Measurements from ENCODE around the gene ATF7IP2.
"Not testable (repeated sequence)": the region's sequence is repeated elsewhere in the genome, so short reads cannot be mapped to it uniquely, and the experiment has no call there.

ATF7IP2 gene, protein sequence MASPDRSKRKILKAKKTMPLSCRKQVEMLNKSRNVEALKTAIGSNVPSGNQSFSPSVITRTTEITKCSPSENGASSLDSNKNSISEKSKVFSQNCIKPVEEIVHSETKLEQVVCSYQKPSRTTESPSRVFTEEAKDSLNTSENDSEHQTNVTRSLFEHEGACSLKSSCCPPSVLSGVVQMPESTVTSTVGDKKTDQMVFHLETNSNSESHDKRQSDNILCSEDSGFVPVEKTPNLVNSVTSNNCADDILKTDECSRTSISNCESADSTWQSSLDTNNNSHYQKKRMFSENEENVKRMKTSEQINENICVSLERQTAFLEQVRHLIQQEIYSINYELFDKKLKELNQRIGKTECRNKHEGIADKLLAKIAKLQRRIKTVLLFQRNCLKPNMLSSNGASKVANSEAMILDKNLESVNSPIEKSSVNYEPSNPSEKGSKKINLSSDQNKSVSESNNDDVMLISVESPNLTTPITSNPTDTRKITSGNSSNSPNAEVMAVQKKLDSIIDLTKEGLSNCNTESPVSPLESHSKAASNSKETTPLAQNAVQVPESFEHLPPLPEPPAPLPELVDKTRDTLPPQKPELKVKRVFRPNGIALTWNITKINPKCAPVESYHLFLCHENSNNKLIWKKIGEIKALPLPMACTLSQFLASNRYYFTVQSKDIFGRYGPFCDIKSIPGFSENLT

DNA sequence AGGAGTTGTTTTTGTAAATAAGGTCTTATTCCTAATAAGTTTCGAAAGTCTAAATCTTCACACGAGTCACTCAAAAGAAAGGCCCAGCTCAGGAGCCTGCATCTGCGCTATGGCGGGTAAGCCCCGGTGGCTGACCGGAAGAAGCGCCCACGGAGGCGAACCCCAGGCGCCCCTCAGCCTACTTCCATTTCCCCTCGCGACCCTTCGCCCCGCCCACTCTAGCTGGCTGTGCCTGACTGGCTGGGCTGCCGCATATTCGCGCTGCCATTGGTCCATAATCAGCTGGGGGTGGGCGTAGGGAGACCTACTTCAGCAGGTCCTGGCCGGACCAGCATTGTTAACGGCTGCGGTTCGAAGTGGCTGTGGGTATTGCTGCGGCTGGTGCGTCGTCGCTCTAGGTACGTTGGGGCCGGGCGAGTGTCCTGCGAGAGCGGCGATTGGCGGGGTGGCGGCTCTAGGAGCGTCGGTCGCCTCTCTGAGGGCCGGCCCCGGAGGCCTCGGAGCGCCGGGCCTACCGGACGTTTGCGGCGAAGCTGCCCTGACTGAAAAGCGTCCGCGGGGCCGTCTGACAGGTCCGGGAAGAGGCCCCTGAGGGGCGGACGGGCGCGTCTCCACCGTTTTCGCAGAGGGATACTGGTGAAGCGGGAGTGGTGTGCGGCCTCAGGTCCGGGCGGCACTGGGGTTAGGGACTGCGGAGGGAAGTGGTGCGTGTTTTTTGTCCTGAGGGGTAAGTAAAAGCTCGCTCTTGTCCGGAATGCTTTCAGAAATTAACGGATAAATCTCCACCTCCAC lies at the start of gene ATF7IP2:
TSS of gene ATF7IP2 (plus strand) at position 337 of the 792 bp plus-strand sequence. CDS start 44,560 bp downstream, outside the sequence.
- DNase-seq (ENCODE audit: low read depth): peak; percentile 91

DNA sequence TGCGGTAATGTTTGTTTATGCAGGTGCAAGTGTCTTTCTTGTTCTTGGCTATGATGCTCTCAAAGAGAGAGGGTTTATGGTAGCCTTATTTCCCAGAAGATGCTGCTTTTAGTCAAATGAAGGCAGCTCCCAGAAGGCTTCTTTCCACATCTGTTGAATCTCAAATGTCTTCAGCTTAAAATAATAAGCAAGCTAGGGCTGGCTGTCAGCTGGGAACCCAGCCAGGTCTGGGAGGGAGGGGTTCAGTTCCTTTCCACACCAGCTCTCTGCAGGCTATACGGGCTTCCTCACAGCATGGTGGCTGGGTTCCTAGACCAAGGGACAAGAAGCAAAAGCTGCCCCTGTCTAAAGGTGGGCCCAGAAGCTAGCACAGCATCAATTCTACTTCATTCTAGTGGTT lies 47.4 kb upstream of the ATF7IP2 start:
- DNase-seq (ENCODE audit: low read depth): peak; percentile 29

DNA sequence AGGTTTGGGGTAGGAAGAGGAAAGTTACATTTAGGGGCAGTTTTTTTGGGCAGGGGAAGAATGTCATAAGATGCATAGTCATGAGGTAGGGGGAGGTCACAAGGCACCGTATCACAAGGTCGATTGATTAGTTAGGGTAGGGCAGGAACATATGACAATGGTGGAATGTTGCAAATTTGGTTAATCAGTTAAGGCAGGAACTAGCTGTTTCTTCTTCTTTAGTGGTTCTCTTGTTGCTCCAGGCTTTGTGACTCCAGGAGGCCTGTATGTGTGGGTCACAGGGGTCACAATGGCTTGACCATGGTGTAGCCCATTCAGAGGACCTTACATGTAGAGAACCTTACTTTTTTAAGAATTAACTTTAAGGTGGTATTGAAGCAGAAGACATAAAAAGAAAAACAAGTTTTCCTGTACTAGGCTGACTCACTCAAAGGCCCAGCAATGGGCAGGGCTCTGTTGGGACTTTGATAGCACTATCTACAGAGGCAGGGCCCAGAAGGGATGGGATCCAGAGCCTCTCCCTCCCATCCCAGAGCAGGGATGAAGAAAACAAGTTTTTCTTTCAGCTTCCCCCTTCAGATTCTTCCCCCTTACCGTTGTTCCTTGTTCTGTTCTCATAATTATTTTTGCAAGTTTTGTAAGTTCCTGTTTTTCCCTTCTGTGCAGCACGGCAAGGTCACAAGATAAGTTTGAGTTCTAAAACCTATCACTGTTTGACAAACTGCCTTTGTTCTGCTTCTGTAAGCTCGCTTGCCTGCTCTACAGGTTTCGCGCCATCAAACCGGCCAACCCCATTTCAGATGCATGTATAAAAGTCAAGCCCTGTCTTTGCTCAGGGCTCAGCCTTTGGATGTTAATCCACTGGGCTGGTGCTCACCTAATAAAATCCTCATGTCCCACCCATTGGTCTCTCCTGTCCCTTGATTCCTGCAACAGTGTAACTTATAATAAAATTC lies 45.8 kb upstream of the ATF7IP2 start:
- peak; percentile 7 for DNase-seq (ENCODE audit: low read depth)

DNA sequence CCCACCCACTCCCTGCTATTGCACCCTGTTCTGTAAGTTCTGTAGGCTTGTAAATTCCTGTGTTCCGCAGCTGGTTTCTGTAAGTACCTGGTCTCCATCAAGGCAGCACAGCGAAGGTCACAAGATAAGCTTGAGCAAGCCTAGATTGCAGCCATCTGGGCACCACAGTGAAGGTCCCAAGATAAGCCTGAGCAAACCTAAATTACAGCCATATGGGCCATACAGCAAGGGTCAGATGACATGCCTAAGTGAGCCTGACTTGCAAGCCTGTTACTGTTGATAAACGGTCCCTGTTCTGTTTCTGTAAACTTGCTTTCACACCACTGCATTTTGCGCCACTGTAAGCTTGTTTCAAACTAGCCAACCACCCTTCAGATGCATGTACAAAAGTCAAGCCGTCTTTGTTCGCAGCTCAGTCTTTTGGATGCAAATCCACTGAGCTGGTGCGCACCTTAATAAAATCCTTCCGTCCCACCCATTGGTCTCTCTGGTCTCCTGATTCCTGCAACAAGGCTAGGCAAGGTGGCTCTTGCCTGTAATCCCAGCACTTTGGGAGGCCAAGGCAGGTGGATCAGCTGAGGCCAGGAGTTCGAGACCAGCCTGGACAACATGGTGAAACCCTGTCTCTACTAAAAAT lies 42.6 kb upstream of the ATF7IP2 start:
- no peak for DNase-seq (ENCODE audit: low read depth)

DNA sequence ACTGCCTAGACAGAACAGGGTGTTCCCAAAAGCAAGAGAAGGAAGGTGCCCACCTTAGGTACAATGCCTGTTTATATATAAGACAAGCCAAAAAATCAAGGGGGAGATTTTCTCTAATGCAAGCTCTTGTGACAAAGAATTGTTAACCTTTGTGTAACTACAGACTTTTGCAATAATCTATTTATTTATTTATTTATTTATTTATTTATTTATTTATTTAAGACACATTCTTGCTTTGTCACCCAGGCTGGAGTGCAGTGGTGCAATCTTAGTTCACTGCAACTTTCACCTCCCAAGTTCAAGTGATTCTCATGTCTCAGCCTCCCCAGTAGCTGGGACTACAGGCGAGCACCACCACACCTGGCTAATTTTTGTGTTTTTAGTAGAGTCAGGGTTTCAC lies 41.2 kb upstream of the ATF7IP2 start:
- not testable (repeated sequence) for DNase-seq (ENCODE audit: low read depth)

DNA sequence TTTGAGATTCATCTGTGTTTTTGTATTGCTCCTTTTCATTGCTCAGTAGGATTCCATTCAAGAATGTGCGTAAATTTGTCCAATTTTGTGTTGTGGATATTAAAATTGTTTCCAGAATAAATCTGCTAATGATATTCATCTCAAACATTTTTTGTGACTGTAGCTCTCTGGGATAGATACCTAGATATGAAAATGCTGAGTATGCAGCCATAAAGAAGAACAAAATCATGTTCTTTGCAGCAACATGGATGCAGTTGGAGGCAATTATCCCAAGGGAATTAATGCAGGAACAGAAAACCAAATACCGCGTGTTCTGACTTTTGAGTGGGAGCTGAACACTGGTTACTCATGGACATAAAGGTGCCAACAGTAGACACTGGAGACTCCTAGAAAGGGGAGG lies 40.2 kb upstream of the ATF7IP2 start:
- DNase-seq (ENCODE audit: low read depth): no peak

DNA sequence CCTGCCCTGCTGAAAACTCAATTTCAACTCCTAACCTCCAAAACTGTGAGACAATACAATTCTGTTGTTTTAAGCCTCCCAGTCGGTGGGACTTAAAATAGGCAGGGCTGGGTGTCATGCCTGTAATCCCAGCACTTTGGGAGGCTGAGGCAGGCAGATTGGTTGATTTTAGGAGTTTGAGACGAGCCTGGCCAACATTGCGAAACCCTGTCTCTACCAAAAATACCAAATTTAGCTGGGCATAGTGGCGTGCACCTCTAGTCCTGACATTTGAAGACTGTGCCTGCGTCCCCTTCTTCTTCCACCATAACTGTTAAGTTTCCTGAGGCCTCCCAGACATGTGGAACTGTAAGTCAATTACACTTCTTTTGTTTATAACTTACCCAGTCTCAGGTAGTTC lies 36.0 kb upstream of the ATF7IP2 start:
- no peak for DNase-seq (ENCODE audit: low read depth)

DNA sequence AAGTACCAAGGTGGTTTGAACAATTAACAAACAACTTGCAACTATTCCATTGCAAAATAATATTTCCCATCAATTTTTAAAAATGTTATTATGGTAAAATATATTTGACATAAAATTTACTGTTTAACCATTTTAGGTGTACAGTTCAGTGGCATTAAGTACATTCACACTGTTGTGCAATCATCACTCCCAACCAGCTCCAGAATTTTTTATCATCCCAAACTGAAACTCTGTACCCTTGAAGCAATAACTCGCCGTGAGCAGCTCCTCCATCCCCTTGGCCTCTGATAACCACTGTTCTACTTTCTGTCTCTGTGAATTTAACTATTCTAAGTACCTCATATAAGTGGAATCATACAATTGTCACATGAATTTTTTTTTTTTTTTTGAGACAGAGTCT lies 33.6 kb upstream of the ATF7IP2 start:
- no peak for DNase-seq (ENCODE audit: low read depth)

DNA sequence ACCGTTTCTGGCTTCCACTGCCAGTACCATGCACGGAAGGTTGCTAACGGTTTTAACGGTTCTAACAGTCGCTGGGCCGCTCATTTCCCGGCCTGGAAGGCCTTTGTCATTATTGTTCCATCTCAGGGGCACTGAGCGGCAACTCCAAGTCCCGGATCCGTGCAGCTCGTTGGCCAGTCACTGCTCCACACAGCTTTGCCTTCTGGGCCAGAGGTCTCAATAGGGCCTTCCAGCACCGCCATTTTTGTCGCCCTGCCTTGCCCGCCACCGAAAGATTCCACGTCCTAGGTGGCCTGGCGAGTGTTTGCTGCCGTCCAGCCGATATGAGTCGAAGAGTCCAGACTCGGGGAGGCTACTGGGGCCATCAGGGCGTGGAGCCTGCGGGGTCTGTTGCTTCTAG lies 30.3 kb upstream of the ATF7IP2 start:
- DNase-seq (ENCODE audit: low read depth): no peak

DNA sequence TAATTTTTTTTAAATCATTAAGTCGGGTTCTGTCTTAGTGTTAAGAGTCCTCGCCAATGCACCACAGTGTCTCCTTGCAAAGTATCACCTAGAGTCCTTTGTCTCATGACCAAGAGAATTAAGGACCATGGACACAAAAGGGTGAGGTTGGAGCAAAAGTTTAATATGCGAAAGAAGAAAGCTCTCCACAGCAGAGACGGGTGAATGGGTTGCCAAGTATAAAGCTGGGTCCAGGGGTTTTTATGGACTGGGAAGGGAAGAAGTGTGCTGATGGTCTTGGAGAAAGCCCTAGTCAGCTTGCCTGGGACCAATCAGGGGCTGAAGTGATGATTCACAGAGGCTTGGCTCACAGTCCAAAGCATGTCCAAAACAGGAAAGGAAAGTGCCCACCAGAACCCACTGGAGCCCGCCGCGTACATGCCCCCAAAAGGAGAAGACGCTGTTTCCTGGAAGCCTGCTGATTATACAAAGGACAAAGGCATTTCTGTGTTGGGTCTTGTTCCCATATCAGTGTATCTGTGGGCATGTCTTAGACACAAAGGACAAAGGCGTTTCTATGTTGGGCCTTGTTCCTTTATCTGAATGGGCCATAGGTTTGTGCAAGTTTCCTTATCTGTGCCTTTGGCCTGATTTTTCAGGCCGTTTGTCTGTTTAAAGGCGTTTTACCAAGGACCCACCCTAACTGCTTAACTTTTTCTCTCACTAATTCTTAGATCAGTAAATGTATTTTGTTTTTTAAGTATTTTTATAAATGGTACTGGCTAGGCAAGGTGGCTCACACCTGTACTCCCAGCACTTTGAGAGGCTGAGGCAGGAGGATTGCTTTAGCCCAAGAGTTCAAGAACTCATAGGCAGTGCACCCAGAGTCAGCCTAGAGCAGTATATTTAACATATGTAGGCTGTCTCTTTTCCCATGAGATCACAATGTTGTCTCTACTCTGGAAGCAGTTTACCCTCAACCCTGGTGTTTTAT lies 28.7 kb upstream of the ATF7IP2 start:
- no peak for DNase-seq (ENCODE audit: low read depth)

DNA sequence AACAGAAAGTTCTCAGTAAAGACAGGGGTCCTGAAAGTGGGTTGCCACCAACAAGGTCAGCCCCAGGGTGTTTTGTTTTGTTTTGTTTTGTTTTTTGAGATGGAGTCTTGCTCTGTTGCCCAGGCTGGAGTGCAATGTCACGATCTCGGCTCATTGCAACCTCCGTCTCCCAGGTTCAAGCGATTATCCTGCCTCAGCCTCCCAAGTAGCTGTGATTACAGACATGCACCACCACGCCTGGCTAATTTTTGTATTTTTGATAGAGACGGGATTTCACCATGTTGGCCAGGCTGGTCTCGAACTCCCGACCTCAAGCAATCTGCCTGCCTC lies 24.1 kb upstream of the ATF7IP2 start:
- not testable (repeated sequence) for DNase-seq (ENCODE audit: low read depth)

DNA sequence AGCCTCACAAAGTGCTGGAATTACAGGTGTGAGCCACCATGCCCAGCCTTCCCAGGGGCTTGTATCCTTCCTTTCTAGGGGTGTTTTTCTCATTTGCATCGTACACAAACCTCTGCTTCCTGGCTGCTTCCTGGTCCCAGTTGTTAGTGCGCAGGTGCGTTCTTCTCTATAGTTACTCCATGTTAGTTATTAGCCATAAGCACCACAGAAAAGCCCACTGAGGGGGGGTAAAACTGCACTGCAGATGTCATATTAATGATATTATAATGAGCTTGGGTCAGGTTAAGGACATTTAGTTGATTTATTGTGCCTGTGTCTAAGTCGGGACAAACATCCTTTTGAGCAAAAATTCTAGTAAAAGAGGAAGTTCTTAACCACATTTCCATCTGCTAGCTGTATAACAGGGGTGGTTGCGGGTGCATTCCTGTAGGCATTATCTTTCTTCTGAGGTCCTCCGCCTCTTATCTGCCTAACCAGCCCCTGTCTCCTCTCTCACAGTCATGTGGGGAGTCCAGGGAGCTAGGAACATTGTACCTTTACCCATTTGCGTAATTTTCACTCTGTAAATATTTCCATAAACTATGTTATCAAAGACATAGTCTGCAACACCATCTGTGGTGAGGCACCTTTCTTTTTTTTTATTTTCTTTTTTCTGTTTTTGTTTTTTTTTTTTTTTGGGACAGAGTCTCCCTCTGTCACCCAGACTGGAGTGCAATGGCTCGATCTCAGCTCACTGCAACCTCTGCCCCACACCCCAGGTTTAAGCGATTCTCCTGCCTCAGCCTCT lies 23.6 kb upstream of the ATF7IP2 start:
- DNase-seq (ENCODE audit: low read depth): peak; percentile 16

DNA sequence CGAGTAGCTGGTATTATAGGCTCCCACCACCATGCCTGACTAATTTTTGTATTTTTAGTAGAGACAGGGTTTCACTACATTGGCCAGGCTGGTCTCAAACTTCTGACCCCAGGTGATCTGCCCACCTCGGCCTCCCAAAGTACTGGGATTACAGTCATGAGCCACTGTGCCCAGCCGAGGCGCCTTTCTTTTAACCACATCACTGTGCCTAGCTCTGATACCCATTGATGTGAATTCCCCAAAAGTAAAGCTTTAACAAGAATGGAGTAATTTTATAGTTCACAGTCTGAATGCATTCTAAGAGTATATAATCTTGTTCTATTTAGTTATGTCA lies 23.0 kb upstream of the ATF7IP2 start:
- not testable (repeated sequence) for DNase-seq (ENCODE audit: low read depth)

DNA sequence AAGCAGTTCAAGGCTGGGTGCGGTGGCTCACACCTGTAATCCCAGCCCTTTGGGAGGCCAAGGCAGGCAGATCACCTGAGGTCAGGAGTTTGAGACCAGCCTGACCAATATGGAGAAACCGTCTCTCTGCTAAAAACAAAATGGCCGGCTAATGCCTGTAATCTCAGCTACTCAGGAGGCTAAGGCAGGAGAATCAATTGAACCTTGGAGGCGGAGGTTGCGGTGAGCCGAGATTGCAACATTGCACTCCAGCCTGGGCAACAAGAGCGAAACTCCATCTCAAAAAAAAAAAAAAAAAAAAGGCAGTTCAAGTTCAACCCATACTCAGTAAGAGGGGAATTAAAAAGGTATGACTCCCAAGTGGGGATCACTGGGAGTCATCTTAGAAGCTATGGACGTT lies 19.2 kb upstream of the ATF7IP2 start:
- DNase-seq (ENCODE audit: low read depth): not testable (repeated sequence)

DNA sequence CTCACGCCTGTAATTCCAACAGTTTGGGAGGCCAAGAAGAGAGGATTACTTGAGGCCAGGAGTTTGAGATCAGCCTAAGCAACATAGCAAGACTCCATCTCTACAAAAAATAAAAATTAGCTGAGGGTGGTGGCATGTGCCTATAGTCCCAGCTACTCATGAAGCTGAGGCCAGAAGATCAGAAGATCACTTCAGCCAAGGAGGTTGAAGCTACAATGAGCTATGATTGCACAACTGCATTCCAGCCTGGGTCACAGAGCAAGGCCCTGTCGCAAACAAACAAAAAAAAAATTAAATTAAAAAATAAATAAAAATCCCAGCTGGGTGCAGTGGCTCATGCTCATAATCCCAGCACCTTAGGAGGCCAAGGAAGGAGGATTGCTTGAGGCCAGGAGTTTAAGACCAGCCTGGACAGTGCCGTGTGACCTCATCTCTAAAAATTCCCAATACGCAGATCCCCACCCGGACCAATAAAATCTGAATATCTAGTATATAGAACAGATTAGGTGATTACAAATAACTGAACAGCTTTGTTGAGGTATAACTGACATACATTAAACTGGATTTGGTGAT lies 18.2 kb upstream of the ATF7IP2 start:
- peak; percentile 19 for DNase-seq (ENCODE audit: low read depth)

DNA sequence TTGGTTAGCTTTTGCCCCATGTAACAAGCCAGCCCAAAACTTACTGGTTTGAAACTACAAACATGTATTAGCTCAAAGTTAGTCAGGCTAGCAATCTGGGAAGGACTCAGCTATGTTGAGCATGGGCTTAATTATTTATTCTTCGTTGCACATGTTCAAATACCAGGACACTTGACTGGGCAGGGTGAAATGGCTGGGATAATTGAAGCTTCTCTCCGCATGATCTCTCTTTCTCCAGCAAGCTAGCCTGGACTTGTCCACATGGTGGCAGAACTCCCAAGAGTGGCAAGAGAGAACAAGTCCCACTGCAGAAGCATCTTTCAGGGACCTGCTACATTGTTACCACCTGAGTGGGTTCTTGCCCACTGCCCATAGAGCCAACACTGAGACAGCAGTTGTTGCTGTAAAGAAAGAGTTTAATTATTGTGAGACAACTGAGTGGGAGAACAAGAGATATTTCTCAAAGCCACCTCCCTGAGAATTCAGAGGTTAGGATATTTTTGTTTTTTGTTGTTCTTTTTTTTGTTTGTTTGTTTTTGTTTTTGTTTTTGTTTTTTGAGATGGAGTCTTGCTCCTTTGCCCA lies 16.8 kb upstream of the ATF7IP2 start:
- peak; percentile 7 for DNase-seq (ENCODE audit: low read depth)

DNA sequence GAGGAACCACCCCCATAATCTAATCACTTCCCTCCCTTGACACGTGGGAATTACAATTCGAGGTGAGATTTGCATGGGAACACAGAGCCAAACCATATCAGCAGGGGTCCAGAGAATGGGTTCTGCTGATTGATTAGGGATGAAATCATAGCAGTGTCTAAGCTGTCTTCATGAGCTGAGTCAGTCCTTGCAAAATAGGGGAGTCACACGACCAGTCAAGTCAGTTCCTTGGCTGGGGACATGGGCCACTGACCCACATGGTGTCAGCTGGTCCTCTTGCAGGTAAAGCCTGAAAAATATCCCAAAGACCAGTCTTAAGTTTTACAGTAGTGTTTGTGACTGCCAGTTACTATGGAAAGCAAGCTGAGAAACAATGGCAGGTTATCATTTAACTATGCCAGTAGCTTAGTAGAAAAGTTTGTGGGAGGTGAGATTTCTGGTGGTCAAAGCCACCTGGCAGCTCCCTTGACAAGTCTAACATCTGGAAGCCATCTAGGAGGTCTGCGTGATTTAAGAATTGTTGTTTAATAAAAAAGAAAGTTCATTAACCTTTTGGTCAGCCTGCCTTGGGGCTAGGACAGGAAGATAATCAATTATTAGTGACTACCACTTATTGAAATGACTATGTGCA lies 15.7 kb upstream of the ATF7IP2 start:
- no peak for DNase-seq (ENCODE audit: low read depth)

DNA sequence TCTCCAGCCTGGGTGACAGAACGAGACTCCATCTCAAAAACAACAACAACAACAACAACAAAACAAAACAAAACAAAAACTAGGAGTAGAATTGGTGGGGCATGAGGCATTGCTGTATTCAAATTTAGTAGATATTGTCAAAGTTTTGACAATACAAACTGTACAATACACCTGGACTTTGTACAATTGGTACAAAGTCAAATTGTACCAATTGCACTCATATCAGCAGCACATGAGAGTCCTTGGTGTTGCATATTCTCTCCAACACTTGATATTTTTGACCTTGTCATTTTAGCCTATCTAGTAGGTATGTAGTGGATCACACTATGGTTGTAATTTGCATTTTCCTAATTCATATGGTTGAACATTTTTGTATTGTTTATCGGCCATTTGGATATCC lies 14.3 kb upstream of the ATF7IP2 start:
- DNase-seq (ENCODE audit: low read depth): no peak

Data from amniotic epithelial cell (primary cell).